Left lobe of liver (tissue), 2 donors: ENCODE data around the gene LRBA. TPM values are rescaled to one million over a fixed set of nuclear protein-coding genes. Genes with fewer than 3 reads are reported as not detected.

Source experiments
- ATAC-seq: fragments of 200-7000 bp; cut with Tn5 transposase; one replicate; pipeline ENCODE4 v1.9.1; 2020; ENCODE audit warnings: mild to moderate bottlenecking, moderate library complexity
- DNase-seq: peaks from one replicate; pipeline ENCODE4 v3.0.0-alpha.2; 2020; ENCODE audit warnings: low spot score
- total RNA-seq: library from RNA; stranded (reverse); gene quantifications from one replicate; pipeline ENCODE4 v1.2.1, GENCODE V29; 2021
- donor health status: DM: no; HTN: no; CAD: no; lungs with moderate emphysema.
- donor health status: DM: no; HTN: yes; CAD: no.

The LRBA gene
- total RNA-seq, 1 donor from 2014 or later = 26.7 TPM

DNA sequence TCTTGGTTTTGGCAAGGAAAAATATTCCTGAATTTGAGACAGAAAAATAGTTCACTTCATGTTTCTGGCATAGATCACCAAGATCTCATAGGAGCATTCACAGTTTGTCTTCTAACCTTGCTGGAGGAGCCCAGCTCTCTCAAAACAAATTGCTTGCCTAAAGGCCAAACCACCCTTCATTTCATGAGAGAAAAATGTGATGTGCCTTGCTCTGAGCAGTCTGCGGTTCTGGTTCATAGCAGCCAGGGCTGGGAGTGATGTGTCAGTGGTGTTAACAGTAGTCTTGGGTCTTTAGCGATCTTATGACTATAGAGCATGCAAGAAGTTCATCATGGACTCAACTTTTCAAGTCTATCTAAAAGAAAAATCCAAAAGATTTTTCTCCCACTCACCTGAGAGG is 753.5 kb downstream of the LRBA start:
- no peak for ATAC-seq
- no peak for DNase-seq

GRCh38 chr4:150259861-150260567 is 755.1 kb downstream of the LRBA start:
- ATAC-seq = no peak
- DNase-seq = no peak

DNA sequence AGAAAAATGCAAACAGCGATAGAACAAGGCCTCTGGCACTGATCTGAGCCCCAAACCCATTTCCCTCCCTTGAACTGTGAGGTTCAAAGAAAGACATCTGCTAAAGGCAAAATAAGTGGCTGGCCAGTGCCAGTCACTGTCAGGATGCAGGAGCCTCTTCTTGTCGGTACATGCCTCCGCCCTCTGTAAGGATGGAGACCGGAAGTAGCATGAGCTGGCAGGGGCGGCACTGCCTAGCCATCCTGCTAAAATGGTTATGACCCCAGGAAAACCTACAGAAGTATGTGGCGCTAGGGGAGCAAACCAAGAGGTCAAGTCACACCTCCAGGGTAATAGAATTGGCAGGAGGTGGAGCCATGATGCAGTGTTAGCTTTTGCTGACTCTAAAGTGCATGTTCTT is 756.5 kb downstream of the LRBA start:
- DNase-seq (no peak), ATAC-seq (no peak)

- DNase-seq = no peak
- ATAC-seq = peak; percentile 76
Observed at GRCh38 chr4:150256841-150257730, 758.0 kb downstream of the LRBA start.

GRCh38 chr4:150256225-150256620 is 758.9 kb downstream of the LRBA start:
- no peak for DNase-seq
- ATAC-seq = no peak

DNA sequence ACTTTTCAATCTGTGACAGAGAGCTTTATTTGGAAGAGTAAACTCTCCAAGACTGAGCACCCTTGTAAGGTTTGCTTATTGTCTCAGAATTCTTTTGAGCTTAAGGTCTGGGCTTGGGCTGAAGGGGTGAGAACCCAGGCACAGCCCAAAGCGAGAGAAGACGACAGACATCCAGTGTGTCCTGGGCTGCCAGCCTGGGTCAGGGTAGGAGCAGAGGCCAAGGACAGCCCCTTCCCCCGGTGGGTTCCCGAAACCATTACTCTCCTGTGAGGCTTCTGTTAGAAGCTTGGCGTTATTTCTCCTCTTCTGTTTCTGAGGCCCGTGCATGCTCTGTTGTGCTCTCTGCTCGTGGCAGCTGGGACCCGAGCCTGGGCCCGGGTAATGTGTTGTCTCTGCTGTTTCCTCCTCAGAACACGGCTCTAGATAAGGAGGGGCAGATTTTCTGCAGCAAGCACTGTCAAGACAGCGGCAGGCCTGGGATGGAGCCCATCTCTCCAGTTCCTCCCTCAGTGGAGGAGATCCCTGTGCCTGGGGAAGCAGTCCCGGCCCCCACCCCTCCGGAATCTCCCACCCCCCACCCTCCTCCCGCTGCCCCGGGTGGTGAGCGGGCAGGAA is 759.4 kb downstream of the LRBA start:
- peak; percentile 14 for ATAC-seq
- DNase-seq = no peak

GRCh38 chr4:150253965-150254630 is 761.0 kb downstream of the LRBA start:
- ATAC-seq (no peak), DNase-seq (no peak)

DNA sequence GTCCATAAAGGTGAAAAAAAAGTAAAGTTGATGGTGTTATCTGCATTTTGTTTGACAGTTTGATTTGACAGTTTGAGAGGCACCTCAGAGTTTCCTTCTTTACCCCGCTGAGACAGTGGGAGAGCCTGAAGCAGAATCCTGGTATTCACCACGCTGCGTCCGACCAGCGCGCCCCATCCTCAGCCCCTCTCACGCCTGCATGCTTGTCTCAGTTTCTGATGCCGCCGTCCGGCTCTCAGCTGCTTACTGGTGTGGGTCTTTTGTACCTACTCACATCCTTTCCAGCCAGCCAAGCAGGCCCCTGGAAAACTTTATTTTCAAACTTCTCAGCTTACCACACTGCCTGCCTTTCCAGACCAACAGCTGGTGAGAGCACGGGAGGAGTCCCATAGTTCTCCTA is 761.7 kb downstream of the LRBA start:
- no peak for DNase-seq

DNA sequence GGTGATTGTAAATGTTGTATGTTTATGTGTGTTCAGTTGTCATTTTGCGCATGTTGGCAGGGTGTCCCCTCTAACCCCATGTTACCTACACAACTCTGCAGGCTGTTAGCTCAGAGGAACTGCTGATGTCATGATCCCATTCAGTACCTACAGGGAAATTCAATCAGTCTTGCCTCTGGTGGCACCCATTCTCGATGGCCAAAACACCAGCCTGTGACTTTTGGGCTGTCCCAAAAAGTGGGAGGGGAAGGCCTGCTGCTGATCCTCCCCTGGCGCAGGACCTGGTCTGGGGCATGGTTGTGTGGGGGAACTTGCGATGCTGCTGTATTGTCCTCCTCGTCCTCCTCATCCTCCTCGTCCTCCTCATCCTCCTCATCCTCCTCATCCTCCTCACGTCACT is 762.3 kb downstream of the LRBA start:
- DNase-seq (no peak), ATAC-seq (no peak)

More for the DNA sequence above, 761.7 kb downstream of the LRBA start:
- ATAC-seq = no peak

DNA sequence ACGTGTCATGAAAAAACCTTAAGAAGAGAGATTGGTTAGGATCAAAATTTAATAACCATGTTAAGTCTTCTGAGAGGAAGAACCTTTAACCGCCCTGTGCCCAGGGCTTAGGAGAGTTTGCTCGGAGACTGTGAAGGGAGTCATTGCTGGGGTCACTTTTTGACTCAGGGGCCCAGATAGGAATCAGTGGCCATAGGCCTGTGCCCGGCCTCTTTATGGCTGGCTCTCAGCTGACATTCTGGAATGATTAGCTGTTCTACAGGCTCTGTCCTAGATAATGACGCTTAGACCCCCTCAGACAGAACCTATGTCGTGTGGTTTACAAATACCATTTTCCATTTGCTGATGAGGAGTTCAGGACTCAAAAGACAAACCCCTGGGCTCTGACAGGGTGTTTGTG is 762.8 kb downstream of the LRBA start:
- DNase-seq (no peak), ATAC-seq (no peak)

DNA sequence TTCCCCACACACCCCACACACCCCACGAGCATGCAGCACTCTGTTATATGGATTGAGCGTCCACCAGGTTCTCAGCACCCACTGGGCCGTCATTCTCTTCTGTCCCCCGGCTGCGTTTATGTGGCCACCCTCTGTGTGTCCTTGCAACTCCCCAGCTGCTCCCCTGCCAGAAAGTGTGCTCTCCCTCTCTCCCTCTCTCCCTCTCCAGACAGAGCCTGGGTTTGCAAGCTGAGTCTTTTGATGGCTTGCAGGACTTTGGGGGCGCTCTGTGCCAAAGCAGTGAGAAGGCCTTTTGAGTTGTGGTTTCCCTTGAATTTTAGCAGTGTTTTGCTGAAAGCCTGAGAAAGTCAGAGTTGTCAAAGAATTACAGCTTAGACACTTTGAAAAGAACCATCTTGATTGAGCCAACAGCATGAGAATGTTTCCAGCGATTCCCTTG is 763.3 kb downstream of the LRBA start:
- DNase-seq (no peak), ATAC-seq (peak; percentile 21)

- ATAC-seq = no peak
- DNase-seq = no peak
Observed at GRCh38 chr4:150250998-150251651, 764.0 kb downstream of the LRBA start.

DNA sequence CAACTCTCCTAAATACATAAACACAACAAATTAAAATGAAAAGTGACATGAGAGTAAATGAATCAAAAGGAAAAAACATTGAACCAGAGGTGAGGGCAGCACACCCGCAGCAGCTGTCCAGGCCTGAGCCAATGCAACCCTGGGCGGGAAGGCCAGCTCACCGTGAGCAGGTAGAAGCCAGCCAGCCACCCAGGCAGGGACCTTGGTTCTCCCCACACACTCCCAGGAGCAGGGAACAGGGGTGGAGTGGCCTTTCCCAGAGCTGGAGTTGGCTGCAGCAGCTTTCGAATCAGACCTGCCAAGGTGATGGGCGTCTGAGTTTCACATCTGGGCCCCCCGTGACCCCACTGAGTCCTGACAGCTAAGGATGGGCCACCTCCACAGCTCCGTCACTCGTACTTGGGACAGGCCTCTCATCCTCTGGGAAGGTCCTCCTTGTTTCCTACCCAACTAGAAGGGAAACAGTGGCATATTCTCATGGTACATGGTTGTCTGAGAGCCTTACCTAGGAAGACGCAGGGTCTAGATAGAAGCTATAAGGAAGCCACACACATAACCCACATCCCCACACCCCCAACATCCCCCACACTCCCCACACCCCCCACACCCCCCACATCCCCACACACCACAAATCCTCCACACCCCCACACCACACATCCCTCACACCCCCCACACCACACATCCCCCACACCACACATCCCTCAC is 764.6 kb downstream of the LRBA start:
- ATAC-seq (no peak), DNase-seq (no peak)

DNA sequence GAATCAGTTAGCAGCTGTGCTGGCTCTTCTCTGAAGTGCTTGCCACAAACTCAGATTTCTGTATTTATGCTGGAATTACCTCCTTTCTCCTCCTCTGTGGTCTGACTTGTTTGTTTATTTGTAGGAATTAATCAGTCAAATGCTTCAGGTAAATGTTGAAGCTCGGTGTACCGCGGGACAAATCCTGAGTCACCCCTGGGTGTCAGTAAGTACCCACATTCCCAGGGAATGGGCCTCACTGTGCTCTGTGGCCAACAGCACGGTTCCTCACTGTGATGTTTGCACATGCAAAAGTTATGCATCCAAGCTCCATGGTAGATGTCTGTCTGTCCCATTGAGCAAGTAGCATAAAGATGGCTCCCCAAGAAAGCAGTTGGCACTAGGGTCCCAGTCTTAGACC is 766.9 kb downstream of the LRBA start:
- ATAC-seq (no peak), DNase-seq (no peak)

DNA sequence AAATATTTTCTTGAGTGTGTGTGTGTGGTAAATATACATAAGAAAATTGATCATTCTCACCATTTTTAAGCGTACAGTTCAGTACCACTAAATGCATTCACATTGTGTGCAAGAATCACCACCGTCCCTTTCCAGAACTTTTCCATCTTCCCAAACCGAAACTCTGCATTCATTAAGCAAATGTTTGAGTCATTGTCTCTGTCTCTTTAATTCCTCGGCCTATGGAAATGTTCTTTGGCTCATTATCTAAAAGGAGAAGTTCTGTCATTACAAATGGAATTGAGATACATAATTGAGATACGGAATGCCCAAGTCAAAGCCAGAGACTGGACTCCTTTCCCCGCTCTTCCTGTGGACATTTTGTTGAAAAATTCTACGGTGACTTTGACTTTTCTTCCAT is 767.9 kb downstream of the LRBA start:
- no peak for DNase-seq
- no peak for ATAC-seq

DNA sequence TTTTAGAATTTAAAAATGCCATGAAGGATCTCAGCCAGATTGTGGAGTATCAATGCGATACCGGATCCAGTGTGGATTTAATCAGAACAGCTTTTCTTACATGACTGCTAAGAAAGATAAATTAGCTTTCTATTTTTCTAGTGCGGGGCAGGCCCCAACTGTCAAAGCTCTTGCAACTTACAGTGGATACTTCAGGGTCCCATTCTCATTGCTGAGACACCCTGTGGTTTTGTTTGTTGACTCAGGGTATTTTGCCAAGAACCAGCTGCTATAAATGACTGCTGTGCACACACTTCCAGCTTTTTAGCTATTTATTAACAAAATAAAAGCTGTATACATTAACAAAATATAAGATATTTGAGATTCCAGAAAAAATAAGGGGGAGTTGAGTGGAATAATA is 770.5 kb downstream of the LRBA start:
- no peak for DNase-seq
- ATAC-seq = no peak

GRCh38 chr4:150243932-150244331 is 771.2 kb downstream of the LRBA start:
- DNase-seq (no peak), ATAC-seq (no peak)

GRCh38 chr4:150242820-150243458 is 772.1 kb downstream of the LRBA start:
- ATAC-seq (peak; percentile 84), DNase-seq (no peak)

DNA sequence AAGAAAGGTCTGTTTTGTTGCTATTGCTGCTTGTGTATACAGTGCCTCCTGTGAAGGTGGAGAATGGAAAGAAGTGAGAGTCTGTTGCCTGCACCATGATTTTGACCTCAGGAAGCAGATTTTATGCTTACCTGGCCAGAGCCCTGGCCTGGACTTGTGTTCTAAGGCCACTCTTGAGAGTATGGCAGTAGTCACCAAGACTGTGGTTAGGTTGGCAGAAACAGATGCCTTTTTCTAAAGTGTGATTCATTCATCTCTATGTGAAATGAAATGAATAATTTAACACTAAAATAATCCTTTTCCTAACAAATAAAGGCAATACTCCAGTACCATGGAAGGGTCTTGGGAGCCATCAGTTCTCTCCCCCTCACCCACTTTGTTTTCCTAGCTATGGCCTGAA is 775.1 kb downstream of the LRBA start:
- ATAC-seq (no peak), DNase-seq (no peak)

DNA sequence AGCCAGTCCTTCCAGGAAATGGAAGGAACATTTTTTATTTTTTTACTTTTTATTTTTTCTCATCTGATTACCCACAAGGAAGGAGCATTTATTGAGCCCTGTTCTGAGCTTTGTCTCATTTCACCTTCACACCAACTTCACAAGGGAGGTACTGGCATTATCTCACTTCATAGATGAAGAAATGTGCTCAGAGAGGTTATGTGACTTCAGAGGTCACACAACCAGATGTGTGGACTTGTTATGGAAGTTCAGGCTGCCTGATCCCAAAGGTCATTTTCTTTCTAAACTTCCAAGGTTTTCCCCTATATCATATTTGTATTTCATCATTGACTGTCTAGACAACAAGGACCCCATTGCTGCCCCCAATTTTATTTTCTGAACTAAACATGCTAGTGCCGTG is 776.5 kb downstream of the LRBA start:
- no peak for DNase-seq

More for the DNA sequence above, 776.5 kb downstream of the LRBA start:
- no peak for ATAC-seq
